Adrenal gland (tissue), 12 donors: ENCODE data around the gene AFAP1L1. TPM values are rescaled to one million over a fixed set of nuclear protein-coding genes. Genes with fewer than 3 reads are reported as not detected.

ENCODE experiments used
- DNase-seq, 7 donors: peaks; one replicate each; pipeline ENCODE4 v3.0.0-alpha.2; 2019 to 2020
- H3K27ac ChIP-seq, 5 donors: fragments of 200-600 bp; sonication (generic) in 4 of 5; 1 replicate in 3 of 5; 2 replicates in 2 of 5; pipeline versions ENCODE4 v1.5.1 to v1.8.0; 2016 to 2020; ENCODE audit warnings: mild to moderate bottlenecking in 1 of 5
- H3K27me3 ChIP-seq: fragments of 200-600 bp; 2 replicates; pipeline ENCODE4 v1.8.0; 2021
- H3K36me3 ChIP-seq, 2 donors: fragments of 200-600 bp; replicated peaks in 1 of 2; 1 replicate in 1 of 2; 2 replicates in 1 of 2; pipeline versions ENCODE4 v1.5.1 to v1.8.0; 2018 to 2022
- H3K4me1 ChIP-seq, 2 donors: fragments of 200-600 bp; replicated peaks in 1 of 2; 1 replicate in 1 of 2; 2 replicates in 1 of 2; pipeline versions ENCODE4 v1.5.1 to v1.8.0; 2018 to 2021
- H3K4me3 ChIP-seq, 4 donors: fragments of 200-600 bp; sonication (generic) in 3 of 4; one replicate each; pipeline ENCODE4 v1.5.1; 2016 to 2018
- H3K9me3 ChIP-seq, 3 donors: fragments of 200-600 bp; sonication (generic) in 1 of 3; replicated peaks in 1 of 3; 1 replicate in 2 of 3; 2 replicates in 1 of 3; pipeline versions ENCODE4 v1.5.1 to v1.8.0; 2016 to 2021
- POLR2A ChIP-seq, 2 donors: fragments of 450-650 bp; IDR thresholded peaks; one replicate each; pipeline ENCODE4 v1.6.1; 2017; ENCODE audit warnings: antibody characterized with exemption in 2 of 2, mild to moderate bottlenecking in 2 of 2, moderate library complexity in 1 of 2
- WGBS, 4 donors: extraction: QIAGEN DNeasy Blood & Tissue Kit in 2 of 4; methylation state at CpG; one replicate each; pipeline versions ENCODE4 v1.1.5 to v1.1.7; 2013 to 2017; 5-methylcytosine and 5-hydroxymethylcytosine counted together
- intact Hi-C, 2 donors: fragments of 100-400 bp; cut with DNase I; formaldehyde crosslinking; loops; one replicate each; pipeline versions ENCODE4 v1.14.1 to v1.15.0; 2022 to 2023
- polyA plus RNA-seq, 3 donors: library from polyadenylated mRNA; stranded (reverse); fragments of 200-250 nt in 2 of 3; fragments of 350-450 nt in 1 of 3; fragmentation: Illumina TruSeq in 1 of 3; extraction: RNeasy Lipid Tissue Mini Kit (QIAGEN cat#74804) in 1 of 3; gene quantifications; one replicate each; pipeline ENCODE4 v1.2.3, GENCODE V29; 2013 to 2014
- total RNA-seq, 9 donors: library from RNA; depleted of rRNA in 4 of 9; stranded (reverse); fragments of >200 nt in 4 of 9; fragments of 120-200 nt in 1 of 9; fragmentation: NEBNext Ultra II Directional in 1 of 9; extraction: Animal tissue kit (Norgen Biotek cat#: 25700) in 1 of 9; gene quantifications; one replicate each; pipeline versions ENCODE4 v1.1.0 to v1.2.4, GENCODE V29; 2013 to 2023
- TF ChIP-seq, protein P1 (sequence below), 6 experiments: fragments of 450-650 bp in 4 of 6; fragments of 200-600 bp in 2 of 6; sonication (generic) in 1 of 6; IDR thresholded peaks; 1 replicate in 5 of 6; 2 replicates in 1 of 6; pipeline versions ENCODE4 v1.5.1 to v1.8.0; 2016 to 2021; ENCODE audit warnings: antibody characterized with exemption in 6 of 6, mild to moderate bottlenecking in 2 of 6, moderate library complexity in 1 of 6
- donor health status: healthy with polysubstance abuse.
- donor health status: Bipolar disorder and iron deficiency.
- donor health status: DM: yes; HTN: yes; CAD: no.
- donor health status: DM: no; HTN: no; CAD: no.
- donor health status: DM: no; HTN: no; CAD: no.
- donor health status: DM: yes; HTN: yes; CAD: no.

AFAP1L1 gene
- total and polyA plus RNA-seq, 12 donors: 4.3 to 13.4 (median 9.3) TPM

DNA sequence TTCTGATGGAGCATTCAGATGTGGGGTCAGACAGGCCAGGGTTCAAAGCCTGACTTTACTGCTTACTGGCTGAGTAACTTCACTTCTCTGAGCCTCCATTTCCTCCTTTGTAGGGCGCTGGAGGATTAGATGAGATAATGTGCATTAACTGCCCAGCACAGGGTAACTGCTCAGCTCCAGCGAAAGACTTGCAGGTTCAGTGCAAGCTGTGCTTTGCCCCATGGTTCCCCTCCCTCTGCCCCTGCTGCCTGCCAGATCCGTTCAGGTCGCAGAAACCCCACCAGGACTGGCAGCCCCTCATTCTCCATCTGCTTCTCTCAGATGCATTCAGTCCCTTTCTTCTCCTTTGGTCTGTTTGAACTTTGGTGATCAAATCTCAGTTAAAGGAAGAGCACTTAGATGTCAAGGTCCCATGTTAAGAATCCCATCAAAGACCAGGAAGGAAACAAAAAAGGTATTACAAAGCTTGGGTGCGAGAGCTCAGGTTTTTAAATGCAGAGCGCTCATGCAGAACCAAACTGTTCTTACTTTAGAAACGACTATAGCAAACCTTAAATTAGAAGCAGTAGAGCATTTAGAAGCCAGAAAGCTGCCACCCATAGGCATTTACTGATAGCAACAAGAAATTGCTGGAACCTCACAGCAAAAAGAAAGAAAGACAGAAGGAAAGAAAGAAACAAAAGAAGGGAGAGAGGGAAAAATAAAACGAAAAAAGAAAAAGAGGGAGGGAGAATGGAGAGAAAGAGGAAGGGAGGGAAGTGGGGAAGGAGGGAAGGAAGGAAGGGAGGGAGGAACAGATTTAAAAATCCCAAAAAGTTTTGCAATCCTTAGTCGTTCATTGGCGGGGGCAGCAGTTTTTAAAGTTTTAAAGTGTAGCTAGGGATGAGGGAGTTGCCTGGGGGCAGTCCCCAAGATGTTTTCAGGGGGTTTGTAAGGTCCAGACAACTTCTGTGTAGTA, 23.5 kb downstream of the AFAP1L1 start:
- H3K4me3 ChIP-seq: no peak overlapping the region
- TF ChIP-seq, protein P1, sequence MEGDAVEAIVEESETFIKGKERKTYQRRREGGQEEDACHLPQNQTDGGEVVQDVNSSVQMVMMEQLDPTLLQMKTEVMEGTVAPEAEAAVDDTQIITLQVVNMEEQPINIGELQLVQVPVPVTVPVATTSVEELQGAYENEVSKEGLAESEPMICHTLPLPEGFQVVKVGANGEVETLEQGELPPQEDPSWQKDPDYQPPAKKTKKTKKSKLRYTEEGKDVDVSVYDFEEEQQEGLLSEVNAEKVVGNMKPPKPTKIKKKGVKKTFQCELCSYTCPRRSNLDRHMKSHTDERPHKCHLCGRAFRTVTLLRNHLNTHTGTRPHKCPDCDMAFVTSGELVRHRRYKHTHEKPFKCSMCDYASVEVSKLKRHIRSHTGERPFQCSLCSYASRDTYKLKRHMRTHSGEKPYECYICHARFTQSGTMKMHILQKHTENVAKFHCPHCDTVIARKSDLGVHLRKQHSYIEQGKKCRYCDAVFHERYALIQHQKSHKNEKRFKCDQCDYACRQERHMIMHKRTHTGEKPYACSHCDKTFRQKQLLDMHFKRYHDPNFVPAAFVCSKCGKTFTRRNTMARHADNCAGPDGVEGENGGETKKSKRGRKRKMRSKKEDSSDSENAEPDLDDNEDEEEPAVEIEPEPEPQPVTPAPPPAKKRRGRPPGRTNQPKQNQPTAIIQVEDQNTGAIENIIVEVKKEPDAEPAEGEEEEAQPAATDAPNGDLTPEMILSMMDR (IDR thresholded peaks at IDR 0.05): no peak
- no peak for TF ChIP-seq POLR2A (IDR thresholded peaks at IDR 0.05)
- H3K4me1 ChIP-seq: no peaks in the 10 kb centered on the region
- WGBS, 4 donors: 58 to 65% (median 62%) methylated on average over 10 of the region's 10 CpGs
- no peaks in the 10 kb centered on the region for H3K9me3 ChIP-seq
- DNase-seq: no peak
- no peaks in the 10 kb centered on the region for H3K36me3 ChIP-seq
- no peaks in the 10 kb centered on the region for H3K27me3 ChIP-seq
- intact Hi-C loops: no loop called here
- no peak overlapping the region for H3K27ac ChIP-seq

DNA sequence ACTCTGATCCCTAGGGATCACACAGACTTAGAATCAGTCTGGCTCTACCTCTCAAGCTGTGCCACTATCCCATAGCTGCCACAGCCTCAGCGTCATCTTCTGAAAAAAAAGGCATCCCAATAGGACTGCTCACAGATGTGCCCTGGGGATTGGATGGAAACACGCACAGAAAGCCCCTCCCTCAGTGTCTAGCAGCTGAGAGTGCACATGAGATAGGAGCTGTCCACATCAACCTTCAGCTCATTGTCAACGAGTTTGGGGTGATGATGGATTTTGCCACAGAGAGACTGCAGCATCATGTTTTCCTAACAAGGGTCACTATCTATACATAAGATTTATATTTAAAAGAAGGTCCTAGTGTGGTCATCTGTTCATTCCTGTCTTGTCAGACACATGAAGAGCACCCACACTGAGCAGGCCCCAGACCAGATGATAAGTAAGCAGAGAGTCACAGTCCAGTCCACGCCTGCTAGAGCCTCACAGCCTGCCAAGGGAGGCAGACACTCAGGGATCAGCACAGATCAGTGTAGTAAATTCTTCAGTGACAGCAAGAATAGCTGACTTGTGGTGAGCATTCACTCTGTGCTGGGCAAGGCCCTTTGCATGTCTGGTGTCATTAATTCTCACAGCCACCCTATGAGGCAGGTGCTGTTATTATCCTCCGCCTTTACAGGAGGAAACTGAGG, 25.8 kb downstream of the AFAP1L1 start:
- WGBS, 4 donors: 63 to 78% (median 71%) methylated on average over 5 of the region's 5 CpGs
- intact Hi-C loops: no loop called here
- no peaks in the 10 kb centered on the region for H3K27me3 ChIP-seq
- no peak for TF ChIP-seq POLR2A (IDR thresholded peaks at IDR 0.05)
- TF ChIP-seq, protein P1 (IDR thresholded peaks at IDR 0.05): no peak
- H3K27ac ChIP-seq: no peak overlapping the region
- no peak overlapping the region for H3K4me3 ChIP-seq
- H3K4me1 ChIP-seq: no peaks in the 10 kb centered on the region
- no peak for DNase-seq
- H3K36me3 ChIP-seq: no peaks in the 10 kb centered on the region
- no peaks in the 10 kb centered on the region for H3K9me3 ChIP-seq

DNA sequence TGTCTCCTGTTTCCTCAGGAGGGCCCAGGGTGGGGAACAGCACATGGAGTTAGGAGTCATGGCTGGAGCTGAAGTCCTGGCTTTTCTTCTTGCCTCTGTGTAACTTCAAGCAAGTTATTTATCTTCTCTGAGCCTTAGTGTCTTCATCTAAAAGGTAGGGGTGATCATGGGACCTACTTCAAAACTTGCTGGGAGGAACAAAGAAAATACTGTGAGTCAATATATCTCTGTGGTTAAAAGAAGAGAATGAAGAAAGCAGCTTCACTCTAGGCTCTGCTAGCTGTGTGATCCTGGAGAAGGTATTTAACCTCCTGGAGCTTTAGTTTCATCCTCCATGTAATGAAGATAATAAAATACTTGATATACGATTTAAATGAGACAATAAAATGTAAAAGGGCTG, 26.5 kb downstream of the AFAP1L1 start:
- DNase-seq: no peak
- Histone ChIP-seq H3K4me3 (no peak overlapping the region), H3K27ac (peak overlapping the region in 2 of 5 donors; percentile 19 to 40), H3K9me3 (no peaks in the 10 kb centered on the region), H3K36me3 (no peaks in the 10 kb centered on the region), H3K4me1 (no peaks in the 10 kb centered on the region), H3K27me3 (no peaks in the 10 kb centered on the region)
- TF ChIP-seq POLR2A (IDR thresholded peaks at IDR 0.05): no peak
- TF ChIP-seq, protein P1 (IDR thresholded peaks at IDR 0.05): no peak
- intact Hi-C loops: no loop called here
- 56 to 71% (median 63%) methylated on average over 1 of the region's 1 CpG for WGBS, 4 donors

DNA sequence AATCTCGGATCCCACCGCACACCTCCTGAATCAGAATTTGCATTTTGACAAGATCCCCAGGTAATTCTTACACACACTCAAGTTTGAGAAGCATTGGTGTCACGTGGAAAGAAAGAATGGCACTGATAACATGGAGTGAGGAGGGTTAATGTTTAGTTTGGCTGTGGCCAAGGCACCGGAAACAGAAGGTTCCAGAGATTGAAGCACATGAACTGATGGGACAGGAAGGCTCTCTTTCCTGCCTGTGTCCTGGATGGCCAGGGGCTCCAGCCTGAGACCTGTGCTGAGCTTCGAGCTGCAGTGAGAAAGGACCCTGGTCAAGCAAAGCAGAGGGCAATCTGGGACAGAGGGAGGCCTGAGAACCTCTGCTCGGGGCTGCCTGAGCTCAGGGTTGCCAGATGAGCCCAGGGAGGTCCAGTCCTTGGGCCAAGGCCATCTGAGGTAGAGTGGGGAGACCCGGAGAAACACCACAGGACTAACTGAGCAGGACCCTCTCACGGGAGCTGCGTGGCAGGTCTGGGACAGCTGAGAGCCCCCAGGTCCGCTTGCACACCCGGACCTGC, 27.3 kb downstream of the AFAP1L1 start:
- H3K36me3 ChIP-seq: no peaks in the 10 kb centered on the region
- no peak overlapping the region for H3K4me3 ChIP-seq
- peak overlapping the region in 2 of 5 donors; percentile 19 to 82 for H3K27ac ChIP-seq
- DNase-seq: peak in 4 of 7 donors; percentile 32 to 68 (median 46)
- intact Hi-C loops: no loop called here
- H3K9me3 ChIP-seq: no peaks in the 10 kb centered on the region
- no peaks in the 10 kb centered on the region for H3K27me3 ChIP-seq
- no peaks in the 10 kb centered on the region for H3K4me1 ChIP-seq
- 46 to 76% (median 57%) methylated on average over 4 to 11 of the region's 11 CpGs for WGBS, 4 donors
- no peak for TF ChIP-seq POLR2A (IDR thresholded peaks at IDR 0.05)
- TF ChIP-seq, protein P1 (IDR thresholded peaks at IDR 0.05): no peak
